DND-41 (cell line): ENCODE results near the gene BMP5.

Experiments used
- EZH2 ChIP-seq: IDR thresholded peaks from 3 replicates; pipeline ENCODE4 v1.6.1; 2012; ENCODE audit warnings: borderline replicate concordance, low read depth, mild to moderate bottlenecking, moderate library complexity, low read length, inconsistent platforms; ENCODE audit not compliant: severe bottlenecking
- TF ChIP-seq, protein P1 (sequence below): IDR thresholded peaks from 2 replicates; pipeline ENCODE4 v1.5.1; 2012; ENCODE audit warnings: borderline replicate concordance, low read length, moderate library complexity, mild to moderate bottlenecking; ENCODE audit not compliant: poor library complexity, severe bottlenecking; ENCODE audit errors: extremely low read depth

DNA sequence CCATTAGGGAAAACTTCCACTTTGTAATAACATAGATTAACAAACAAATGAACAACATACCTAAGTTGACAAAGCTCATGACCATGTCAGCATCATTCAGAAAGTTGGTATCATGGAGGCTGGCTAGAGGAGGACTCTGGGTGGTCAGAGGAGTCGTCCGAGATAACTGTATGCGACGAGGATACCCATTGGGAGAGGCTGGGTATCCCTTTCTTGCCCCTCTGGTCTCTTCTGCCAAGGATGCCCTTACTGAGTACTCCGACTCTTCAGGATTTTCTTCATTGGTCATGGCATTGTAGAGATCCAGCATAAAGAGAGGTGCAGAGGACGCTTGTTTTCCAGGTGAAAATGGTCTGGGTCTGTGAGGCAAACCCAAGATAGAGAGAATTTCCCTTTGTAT, 1.1 kb downstream of the BMP5 start:
- TF ChIP-seq, protein P1, sequence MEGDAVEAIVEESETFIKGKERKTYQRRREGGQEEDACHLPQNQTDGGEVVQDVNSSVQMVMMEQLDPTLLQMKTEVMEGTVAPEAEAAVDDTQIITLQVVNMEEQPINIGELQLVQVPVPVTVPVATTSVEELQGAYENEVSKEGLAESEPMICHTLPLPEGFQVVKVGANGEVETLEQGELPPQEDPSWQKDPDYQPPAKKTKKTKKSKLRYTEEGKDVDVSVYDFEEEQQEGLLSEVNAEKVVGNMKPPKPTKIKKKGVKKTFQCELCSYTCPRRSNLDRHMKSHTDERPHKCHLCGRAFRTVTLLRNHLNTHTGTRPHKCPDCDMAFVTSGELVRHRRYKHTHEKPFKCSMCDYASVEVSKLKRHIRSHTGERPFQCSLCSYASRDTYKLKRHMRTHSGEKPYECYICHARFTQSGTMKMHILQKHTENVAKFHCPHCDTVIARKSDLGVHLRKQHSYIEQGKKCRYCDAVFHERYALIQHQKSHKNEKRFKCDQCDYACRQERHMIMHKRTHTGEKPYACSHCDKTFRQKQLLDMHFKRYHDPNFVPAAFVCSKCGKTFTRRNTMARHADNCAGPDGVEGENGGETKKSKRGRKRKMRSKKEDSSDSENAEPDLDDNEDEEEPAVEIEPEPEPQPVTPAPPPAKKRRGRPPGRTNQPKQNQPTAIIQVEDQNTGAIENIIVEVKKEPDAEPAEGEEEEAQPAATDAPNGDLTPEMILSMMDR: no peak
- TF ChIP-seq EZH2: no peak
